Activated CD4-positive, alpha-beta T cell treated with anti-CD3 and anti-CD28 coated beads for 36 hours (primary cell): ENCODE results near the gene CPOX. TPM values are rescaled to one million over a fixed set of nuclear protein-coding genes. Genes with fewer than 3 reads are reported as not detected.
A peak's percentile ranks its signal among the peaks of the same experiment; 100 is the strongest.

Experiments used
- ATAC-seq: fragments of 200-7000 bp; cut with Tn5 transposase; one replicate; pipeline ENCODE4 v1.10.0; 2021; ENCODE audit warnings: mild to moderate bottlenecking, moderate library complexity
- CTCF ChIA-PET: fragments of 350-600 bp; sonication (Branson Sonifier 250); formaldehyde crosslinking; loops from one replicate; lab custom pipeline; 2021; ENCODE audit warnings: antibody characterized with exemption; lab: Charles Lee
- POLR2A ChIA-PET: fragments of 350-600 bp; sonication (Branson Sonifier 250); formaldehyde crosslinking; loops from one replicate; lab custom pipeline; 2021; ENCODE audit warnings: antibody characterized with exemption, inconsistent platforms; lab: Charles Lee
- DNase-seq: peaks from one replicate; pipeline ENCODE4 v3.0.0-alpha.2; 2020
- H3K27ac Mint-ChIP-seq: one replicate; pipeline ENCODE4 v1.8.0; 2021; ENCODE audit warnings: mixed read lengths
- H3K27me3 Mint-ChIP-seq: one replicate; pipeline ENCODE4 v1.8.0; 2021; ENCODE audit warnings: mixed read lengths
- H3K36me3 Mint-ChIP-seq: one replicate; pipeline ENCODE4 v1.8.0; 2021; ENCODE audit warnings: low read depth, mixed read lengths
- H3K4me1 Mint-ChIP-seq: one replicate; pipeline ENCODE4 v1.8.0; 2021; ENCODE audit warnings: mixed read lengths
- H3K4me3 Mint-ChIP-seq: one replicate; pipeline ENCODE4 v1.8.0; 2021; ENCODE audit warnings: mild to moderate bottlenecking, moderate library complexity, mixed read lengths
- H3K9me3 Mint-ChIP-seq: one replicate; pipeline ENCODE4 v1.8.0; 2021; ENCODE audit warnings: low read depth, mixed read lengths
- intact Hi-C, 2 experiments: fragments of 100-400 bp; cut with DNase I in 1 of 2; cut with micrococcal nuclease in 1 of 2; formaldehyde crosslinking; loops; one replicate each; pipeline versions ENCODE4 v1.14.2 to v1.15.1; 2022 to 2024; cut with DNase I, micrococcal nuclease
- total RNA-seq, 2 experiments: library from RNA; stranded (reverse); gene quantifications; one replicate each; pipeline ENCODE4 v1.2.3, GENCODE V29; 2021

CPOX gene
- total RNA-seq, 2 experiments from 2014 or later = 40.3 to 41.9 TPM

DNA sequence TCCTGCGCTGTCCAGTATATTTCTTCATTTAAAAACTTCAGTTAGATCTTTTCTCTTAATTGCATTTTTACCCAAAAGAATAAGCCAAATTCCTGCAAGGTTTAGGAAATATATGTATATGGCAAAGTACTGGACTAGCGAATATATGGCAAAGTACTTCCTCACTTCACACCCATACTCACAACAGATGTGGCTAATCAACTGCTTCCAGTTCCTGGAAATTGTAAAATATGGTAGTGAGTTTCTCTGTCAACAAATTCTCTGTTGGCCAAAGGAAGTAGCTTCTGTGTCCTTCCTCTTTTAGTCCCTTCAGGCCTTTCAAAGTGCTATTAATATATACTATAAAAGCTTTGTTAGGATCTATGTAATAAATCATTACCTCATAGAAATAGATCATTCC lies 39.7 kb downstream of the CPOX start:
- H3K27ac Mint-ChIP-seq = peak overlapping the region; percentile 89
- peaks cover 82% of the 10 kb centered on the region for H3K4me1 Mint-ChIP-seq
- ChIA-PET CTCF (interaction anchor here (1.8 to 2.7 kb wide), 2 partner anchors 10 to 17 kb away, joined by 5 to 17 read pairs; no protein-coding TSS in a partner anchor), POLR2A (no interaction called here)
- H3K27me3 Mint-ChIP-seq = no peaks in the 10 kb centered on the region
- peaks cover 9% of the 10 kb centered on the region for H3K36me3 Mint-ChIP-seq
- no peak for DNase-seq
- no peaks in the 10 kb centered on the region for H3K9me3 Mint-ChIP-seq
- H3K4me3 Mint-ChIP-seq = peak overlapping the region; percentile 67
- ATAC-seq = no peak
- intact Hi-C loops = no loop called here

DNA sequence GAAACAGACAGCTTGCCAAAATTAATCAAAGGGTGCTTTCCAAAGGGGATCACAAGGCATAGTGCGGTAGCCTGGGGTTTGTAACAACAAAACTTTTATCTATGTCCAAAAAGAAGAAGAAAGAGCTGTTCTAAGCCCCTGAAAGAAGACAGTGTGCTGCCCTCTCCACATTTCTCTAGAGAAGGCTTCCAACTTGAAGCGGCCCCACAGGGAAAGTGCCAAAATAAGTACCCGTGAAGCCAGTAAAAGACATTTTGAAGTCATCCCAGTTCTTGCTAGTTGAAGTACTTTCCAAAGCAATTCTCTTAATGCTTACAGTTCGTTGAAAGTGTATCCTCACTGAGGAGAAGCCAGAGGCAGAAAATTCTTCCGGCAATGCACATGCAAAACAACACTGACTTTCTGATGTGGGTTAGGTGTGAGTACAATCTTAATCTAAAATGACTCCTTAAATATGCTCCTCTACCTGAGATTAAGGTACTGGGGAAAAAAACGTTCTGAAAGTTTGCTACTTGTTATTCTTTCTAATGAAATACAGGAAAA lies 40.3 kb downstream of the CPOX start:
- ChIA-PET CTCF (interaction anchor here (1.2 kb wide), 1 partner anchor 9 kb away, joined by 4 read pairs; no protein-coding TSS in a partner anchor), POLR2A (no interaction called here)
- H3K36me3 Mint-ChIP-seq = peaks cover 9% of the 10 kb centered on the region
- no peaks in the 10 kb centered on the region for H3K27me3 Mint-ChIP-seq
- DNase-seq = no peak
- H3K4me3 Mint-ChIP-seq = peak overlapping the region; percentile 6
- H3K9me3 Mint-ChIP-seq = no peaks in the 10 kb centered on the region
- intact Hi-C loops = no loop called here
- H3K4me1 Mint-ChIP-seq = peaks cover 75% of the 10 kb centered on the region
- no peak for ATAC-seq
- peak overlapping the region; percentile 74 for H3K27ac Mint-ChIP-seq

GRCh38 chr3:98552232-98553020 lies 41.0 kb downstream of the CPOX start:
- peaks cover 9% of the 10 kb centered on the region for H3K36me3 Mint-ChIP-seq
- ChIA-PET POLR2A (no interaction called here), CTCF (interaction anchor here (1.2 kb wide), 1 partner anchor 10 kb away, joined by 4 read pairs; no protein-coding TSS in a partner anchor)
- peaks cover 69% of the 10 kb centered on the region for H3K4me1 Mint-ChIP-seq
- intact Hi-C loops = no loop called here
- peak overlapping the region; percentile 74 for H3K27ac Mint-ChIP-seq
- H3K9me3 Mint-ChIP-seq = no peaks in the 10 kb centered on the region
- ATAC-seq (no peak), DNase-seq (no peak)
- peak overlapping the region; percentile 6 for H3K4me3 Mint-ChIP-seq
- no peaks in the 10 kb centered on the region for H3K27me3 Mint-ChIP-seq

DNA sequence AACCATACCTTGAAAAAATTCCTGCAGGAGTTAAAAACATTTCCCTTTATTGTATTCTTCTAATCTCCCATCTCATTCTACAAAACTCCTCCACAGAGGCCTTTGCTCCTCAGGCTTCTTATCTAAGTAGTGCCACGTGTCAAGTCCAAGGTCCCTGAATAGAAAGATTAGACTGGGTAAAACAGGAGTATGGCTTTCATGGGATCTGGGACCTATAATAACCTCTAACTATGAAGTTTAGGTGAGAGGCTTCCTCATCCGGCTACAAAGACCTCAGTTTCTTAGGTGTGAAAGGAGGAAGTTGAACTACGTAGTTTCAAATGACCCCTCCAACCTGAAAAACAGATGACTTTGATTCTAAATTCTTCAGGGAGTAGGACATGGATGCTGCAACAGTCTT lies 41.7 kb downstream of the CPOX start:
- H3K27ac Mint-ChIP-seq = peak overlapping the region; percentile 74
- no peaks in the 10 kb centered on the region for H3K9me3 Mint-ChIP-seq
- peaks cover 9% of the 10 kb centered on the region for H3K36me3 Mint-ChIP-seq
- POLR2A ChIA-PET = no interaction called here
- intact Hi-C loops = no loop called here
- CTCF ChIA-PET = interaction anchor here (1.1 to 1.2 kb wide), 2 partner anchors 9 to 10 kb away, joined by 4 read pairs; no protein-coding TSS in a partner anchor
- peaks cover 62% of the 10 kb centered on the region for H3K4me1 Mint-ChIP-seq
- ATAC-seq (no peak), DNase-seq (no peak)
- no peaks in the 10 kb centered on the region for H3K27me3 Mint-ChIP-seq
- no peak overlapping the region for H3K4me3 Mint-ChIP-seq

GRCh38 chr3:98551236-98551635 lies 42.2 kb downstream of the CPOX start:
- ChIA-PET POLR2A (interaction anchor here (0.6 kb wide), 1 partner anchor 11 kb away, joined by 5 read pairs; no protein-coding TSS in a partner anchor), CTCF (interaction anchor here (1.1 to 1.7 kb wide), 2 partner anchors 9 to 11 kb away, joined by 4 to 8 read pairs; no protein-coding TSS in a partner anchor)
- Mint-ChIP-seq H3K4me3 (no peak overlapping the region), H3K36me3 (peaks cover 9% of the 10 kb centered on the region), H3K27ac (no peak overlapping the region), H3K9me3 (no peaks in the 10 kb centered on the region), H3K4me1 (peaks cover 60% of the 10 kb centered on the region), H3K27me3 (no peaks in the 10 kb centered on the region)
- ATAC-seq = no peak
- no peak for DNase-seq
- intact Hi-C loops = no loop called here

GRCh38 chr3:98550833-98551232 lies 42.6 kb downstream of the CPOX start:
- Mint-ChIP-seq H3K36me3 (peaks cover 10% of the 10 kb centered on the region), H3K4me1 (peaks cover 59% of the 10 kb centered on the region), H3K4me3 (no peak overlapping the region), H3K27me3 (no peaks in the 10 kb centered on the region), H3K27ac (no peak overlapping the region), H3K9me3 (no peaks in the 10 kb centered on the region)
- ATAC-seq = no peak
- no peak for DNase-seq
- intact Hi-C loops = no loop called here
- CTCF ChIA-PET = interaction anchor here (0.8 to 1.7 kb wide), 3 partner anchors 8 to 14 kb away, joined by 3 to 8 read pairs (median 4); no protein-coding TSS in a partner anchor
- POLR2A ChIA-PET = interaction anchor here (0.6 kb wide), 1 partner anchor 11 kb away, joined by 5 read pairs; no protein-coding TSS in a partner anchor

- ChIA-PET POLR2A (no interaction called here), CTCF (interaction anchor here (1.3 kb wide), 1 partner anchor 13 kb away, joined by 3 read pairs; no protein-coding TSS in a partner anchor)
- Mint-ChIP-seq H3K4me1 (peaks cover 43% of the 10 kb centered on the region), H3K27me3 (no peaks in the 10 kb centered on the region), H3K36me3 (peaks cover 3% of the 10 kb centered on the region), H3K27ac (no peak overlapping the region), H3K4me3 (no peak overlapping the region), H3K9me3 (no peaks in the 10 kb centered on the region)
- intact Hi-C loops = no loop called here
- ATAC-seq (no peak), DNase-seq (no peak)
Measured at GRCh38 chr3:98548544-98548943, 44.9 kb downstream of the CPOX start.

DNA sequence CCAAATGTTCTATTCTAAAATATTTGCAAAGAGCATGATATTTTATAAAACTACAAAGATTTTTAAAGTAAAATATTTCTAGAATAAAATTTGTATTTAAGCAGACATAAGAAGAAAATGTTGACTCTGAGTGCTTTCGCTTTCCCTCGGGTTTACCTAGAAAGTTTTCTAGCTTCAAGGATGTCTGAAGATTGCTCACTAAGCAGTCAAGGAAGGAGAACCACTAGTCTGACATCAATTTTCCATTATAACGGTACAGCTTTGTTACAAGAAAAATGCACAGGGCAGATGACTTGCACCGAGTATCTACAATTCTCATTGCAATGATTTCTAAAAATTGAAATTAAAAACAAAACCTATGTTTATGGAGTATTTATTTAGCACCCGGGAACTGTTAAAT lies 47.5 kb downstream of the CPOX start:
- H3K4me1 Mint-ChIP-seq = peaks cover 41% of the 10 kb centered on the region
- H3K27ac Mint-ChIP-seq = peak overlapping the region; percentile 87
- ATAC-seq (peak; percentile 94), DNase-seq (no peak)
- ChIA-PET CTCF (interaction anchor here (0.7 to 2.6 kb wide), 6 partner anchors 9 to 23 kb away, joined by 3 to 12 read pairs (median 4); partner anchors contain the start of gene CLDND1), POLR2A (interaction anchor here (0.8 kb wide), 1 partner anchor 10 kb away, joined by 7 read pairs; no protein-coding TSS in a partner anchor)
- H3K36me3 Mint-ChIP-seq = peaks cover 5% of the 10 kb centered on the region
- no peaks in the 10 kb centered on the region for H3K9me3 Mint-ChIP-seq
- intact Hi-C loops = loop anchor here (1.0 kb wide), 2 partner anchors 8 to 10 kb away; no protein-coding TSS in a partner anchor
- H3K4me3 Mint-ChIP-seq = peak overlapping the region; percentile 41
- H3K27me3 Mint-ChIP-seq = no peaks in the 10 kb centered on the region

GRCh38 chr3:98542623-98543022 lies 50.8 kb downstream of the CPOX start:
- CTCF ChIA-PET = interaction anchor here (1.4 kb wide), 1 partner anchor 9 kb away, joined by 4 read pairs; no protein-coding TSS in a partner anchor
- Mint-ChIP-seq H3K27ac (no peak overlapping the region), H3K9me3 (no peaks in the 10 kb centered on the region), H3K27me3 (no peaks in the 10 kb centered on the region), H3K4me3 (no peak overlapping the region), H3K36me3 (peaks cover 3% of the 10 kb centered on the region), H3K4me1 (peaks cover 49% of the 10 kb centered on the region)
- POLR2A ChIA-PET = no interaction called here
- ATAC-seq (no peak), DNase-seq (no peak)
- intact Hi-C loops = no loop called here

DNA sequence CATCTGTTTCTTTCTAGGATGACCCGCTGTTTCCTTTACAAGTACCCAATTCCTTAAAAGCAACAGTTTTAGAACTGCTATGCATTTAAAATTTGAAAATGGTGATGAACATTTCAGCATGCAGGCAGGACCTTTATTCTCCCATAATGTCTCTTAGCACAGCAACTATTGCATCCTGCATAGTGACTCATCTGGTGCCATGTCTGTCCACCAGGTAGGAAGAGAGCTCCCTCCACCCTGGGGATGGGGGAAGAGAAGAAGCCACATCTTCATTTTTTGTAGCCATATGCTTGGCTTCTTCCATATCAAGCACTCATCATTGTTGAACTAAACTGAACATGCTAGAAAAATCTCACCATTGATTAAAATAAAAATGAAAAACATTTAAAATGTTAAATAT lies 51.7 kb downstream of the CPOX start:
- DNase-seq (no peak), ATAC-seq (no peak)
- CTCF ChIA-PET = no interaction called here
- H3K9me3 Mint-ChIP-seq = no peaks in the 10 kb centered on the region
- H3K27me3 Mint-ChIP-seq = no peaks in the 10 kb centered on the region
- POLR2A ChIA-PET = no interaction called here
- H3K4me3 Mint-ChIP-seq = no peak overlapping the region
- H3K36me3 Mint-ChIP-seq = peaks cover 3% of the 10 kb centered on the region
- H3K4me1 Mint-ChIP-seq = peaks cover 55% of the 10 kb centered on the region
- H3K27ac Mint-ChIP-seq = no peak overlapping the region
- intact Hi-C loops = no loop called here

- no peak overlapping the region for H3K4me3 Mint-ChIP-seq
Measured at GRCh38 chr3:98540346-98540745, 53.1 kb downstream of the CPOX start.

More at GRCh38 chr3:98540346-98540745, 53.1 kb downstream of the CPOX start:
- peak overlapping the region; percentile 5 for H3K27ac Mint-ChIP-seq
- no peaks in the 10 kb centered on the region for H3K27me3 Mint-ChIP-seq
- DNase-seq = no peak
- POLR2A ChIA-PET = no interaction called here
- peak; percentile 47 for ATAC-seq
- peaks cover 53% of the 10 kb centered on the region for H3K4me1 Mint-ChIP-seq
- CTCF ChIA-PET = interaction anchor here (1.4 to 1.9 kb wide), 2 partner anchors 10 to 16 kb away, joined by 4 to 8 read pairs; no protein-coding TSS in a partner anchor
- no peaks in the 10 kb centered on the region for H3K9me3 Mint-ChIP-seq
- intact Hi-C loops = loop anchor here (1.0 kb wide), 1 partner anchor 16 kb away; no protein-coding TSS in a partner anchor
- peaks cover 2% of the 10 kb centered on the region for H3K36me3 Mint-ChIP-seq
